Prostate gland (tissue), 2 donors: ENCODE measurements around the gene TEX9. TPM values are rescaled to one million over a fixed set of nuclear protein-coding genes. Genes with fewer than 3 reads are reported as not detected.

Source experiments
- DNase-seq: peaks from one replicate; pipeline ENCODE4 v3.0.0-alpha.2; 2019; ENCODE audit warnings: low spot score
- H3K27ac ChIP-seq, 2 donors: fragments of 200-600 bp; sonication (generic); 2 replicates each; pipeline ENCODE4 v1.5.1; 2017 to 2019
- H3K27me3 ChIP-seq: fragments of 200-600 bp; sonication (generic); replicated peaks from 2 replicates; pipeline ENCODE4 v1.5.1; 2019; ENCODE audit not compliant: insufficient read depth
- H3K36me3 ChIP-seq, 2 donors: fragments of 200-600 bp; sonication (generic); 1 replicate in 1 of 2; 2 replicates in 1 of 2; pipeline versions ENCODE4 v1.5.1 to v1.8.1; 2017 to 2019
- H3K4me1 ChIP-seq: fragments of 200-600 bp; sonication (generic); replicated peaks from 2 replicates; pipeline ENCODE4 v1.5.1; 2019
- H3K4me3 ChIP-seq, 2 donors: fragments of 200-600 bp; sonication (generic); 2 replicates each; pipeline ENCODE4 v1.5.1; 2017 to 2019
- H3K9me3 ChIP-seq: fragments of 200-600 bp; sonication (generic); 2 replicates; pipeline ENCODE4 v1.5.1; 2017
- CTCF ChIP-seq, 4 experiments: fragments of 200-600 bp in 2 of 4; fragments of 450-650 bp in 2 of 4; sonication (generic) in 2 of 4; IDR thresholded peaks; 1 replicate in 3 of 4; 2 replicates in 1 of 4; pipeline ENCODE4 v1.5.1; 2016 to 2019; ENCODE audit warnings: antibody characterized with exemption in 4 of 4, mild to moderate bottlenecking in 2 of 4, moderate library complexity in 2 of 4
- POLR2A ChIP-seq: fragments of 450-650 bp; IDR thresholded peaks from one replicate; pipeline ENCODE4 v1.6.1; 2016; ENCODE audit warnings: antibody characterized with exemption, mild to moderate bottlenecking
- POLR2AphosphoS5 ChIP-seq: sonication (generic); formaldehyde crosslinking; IDR thresholded peaks from one replicate; pipeline ENCODE4 v1.6.1; 2017; ENCODE audit warnings: antibody characterized with exemption
- WGBS: methylation state at CpG from one replicate; pipeline ENCODE4 v1.1.5; 2018; 5-methylcytosine and 5-hydroxymethylcytosine counted together
- intact Hi-C: fragments of 100-400 bp; cut with DNase I; formaldehyde crosslinking; loops from one replicate; pipeline ENCODE4 v1.14.2; 2022
- total RNA-seq, 2 donors: library from RNA; depleted of rRNA; stranded (reverse); fragments of >200 nt; gene quantifications; one replicate each; pipeline ENCODE4 v1.1.0, GENCODE V29; 2016

TEX9 gene
- total RNA-seq, 2 donors from 2014 or later: 8.7 to 9.4 TPM

GRCh38 chr15:56473017-56473416, 107.8 kb downstream of the TEX9 start:
- 45% methylated on average over 1 of the region's 1 CpG for WGBS
- Histone ChIP-seq H3K9me3 (no peaks in the 10 kb centered on the region), H3K4me1 (no peaks in the 10 kb centered on the region), H3K27me3 (no peaks in the 10 kb centered on the region), H3K27ac (no peak overlapping the region), H3K4me3 (no peak overlapping the region), H3K36me3 (no peaks in the 10 kb centered on the region)
- intact Hi-C loops: no loop called here
- TF ChIP-seq POLR2A (no peak), CTCF (IDR thresholded peaks at IDR 0.05) (no peak), POLR2AphosphoS5 (no peak)
- DNase-seq: no peak

GRCh38 chr15:56475351-56475750, 110.1 kb downstream of the TEX9 start:
- H3K36me3 ChIP-seq: no peaks in the 10 kb centered on the region
- DNase-seq: no peak
- H3K27me3 ChIP-seq: no peaks in the 10 kb centered on the region
- TF ChIP-seq POLR2AphosphoS5 (no peak), CTCF (IDR thresholded peaks at IDR 0.05) (no peak), POLR2A (no peak)
- H3K9me3 ChIP-seq: no peaks in the 10 kb centered on the region
- H3K4me3 ChIP-seq: no peak overlapping the region
- H3K4me1 ChIP-seq: no peaks in the 10 kb centered on the region
- no peak overlapping the region for H3K27ac ChIP-seq
- intact Hi-C loops: no loop called here

Other genes starting within 250 kb of the TEX9 start
- gene RFX7, start 121.5 kb upstream of the TEX9 start, total RNA-seq: 10 to 100 TPM in 1 of 2 donors, 1 to 10 TPM in 1; 9.3 to 15.1 TPM
- 1 to 10 TPM; 1.5 to 4.5 TPM for gene MNS1, start 99.7 kb downstream of the TEX9 start, total RNA-seq